Smooth muscle cell (in vitro differentiated cells): ENCODE results near the gene ITGA1. TPM values are rescaled to one million over a fixed set of nuclear protein-coding genes. Genes with fewer than 3 reads are reported as not detected.

Experiments
- DNase-seq: peaks from one replicate; lab custom pipeline; 2025; ENCODE audit not compliant: unreplicated experiment; lab: John Stamatoyannopoulos, UW
- H2AFZ ChIP-seq: fragments of 200-600 bp; sonication (generic); 2 replicates; pipeline ENCODE4 v1.6.0; 2016; ENCODE audit warnings: antibody characterized with exemption, low read depth, mild to moderate bottlenecking
- H3F3A ChIP-seq: fragments of 200-600 bp; sonication (generic); 2 replicates; pipeline ENCODE4 v1.6.0; 2017; ENCODE audit warnings: antibody characterized with exemption, low read depth
- H3K27ac ChIP-seq: fragments of 200-600 bp; sonication (generic); 2 replicates; pipeline ENCODE4 v1.5.1; 2016; ENCODE audit warnings: low read depth, mild to moderate bottlenecking
- H3K27me3 ChIP-seq: fragments of 200-600 bp; sonication (generic); 2 replicates; pipeline ENCODE4 v1.6.1; 2016; ENCODE audit warnings: low read depth, mild to moderate bottlenecking
- H3K36me3 ChIP-seq: fragments of 200-600 bp; sonication (generic); 2 replicates; pipeline ENCODE4 v1.5.1; 2016; ENCODE audit warnings: low read depth
- H3K4me1 ChIP-seq: fragments of 200-600 bp; sonication (generic); 2 replicates; pipeline ENCODE4 v1.5.1; 2016; ENCODE audit warnings: low read depth
- H3K4me2 ChIP-seq: fragments of 200-600 bp; sonication (generic); 2 replicates; pipeline ENCODE4 v1.6.0; 2016; ENCODE audit warnings: mild to moderate bottlenecking
- H3K4me3 ChIP-seq: fragments of 200-600 bp; sonication (generic); 2 replicates; pipeline ENCODE4 v1.5.1; 2016; ENCODE audit warnings: mild to moderate bottlenecking
- H3K79me2 ChIP-seq: fragments of 200-600 bp; sonication (generic); 2 replicates; pipeline ENCODE4 v1.6.0; 2016; ENCODE audit warnings: low read depth, mild to moderate bottlenecking
- H3K9ac ChIP-seq: fragments of 200-600 bp; sonication (generic); 2 replicates; pipeline ENCODE4 v1.6.0; 2016; ENCODE audit warnings: low read depth
- H3K9me3 ChIP-seq: fragments of 200-600 bp; sonication (generic); replicated peaks from 2 replicates; pipeline ENCODE4 v1.5.1; 2016; ENCODE audit warnings: low read depth
- H4K20me1 ChIP-seq: fragments of 200-600 bp; sonication (generic); 2 replicates; pipeline ENCODE4 v1.6.0; 2016; ENCODE audit warnings: low read depth
- CTCF ChIP-seq: fragments of 200-600 bp; sonication (generic); IDR thresholded peaks from 2 replicates; pipeline ENCODE4 v1.5.1; 2017; ENCODE audit warnings: borderline replicate concordance, mild to moderate bottlenecking, antibody characterized with exemption; ENCODE audit not compliant: insufficient read depth, poor library complexity, severe bottlenecking
- WGBS: methylation state at CpG from one replicate; pipeline ENCODE4 v1.1.7; 2016; ENCODE audit warnings: low lambda C conversion rate; 5-methylcytosine and 5-hydroxymethylcytosine counted together
- polyA plus RNA-seq: library from polyadenylated mRNA; unstranded; fragments of >200 nt; fragmentation: Nextera tagmentation; extraction: Ambion mirVana; gene quantifications from 2 replicates; pipeline ENCODE4 v1.2.1, GENCODE V29; 2016
- total RNA-seq: library from RNA; depleted of rRNA; stranded (reverse); fragments of >200 nt; gene quantifications from 2 replicates; pipeline ENCODE4 v1.2.3, GENCODE V29; 2014

ITGA1 gene
- total and polyA plus RNA-seq, 2 experiments from 2014 or later = 85.2 to 250 TPM

DNA sequence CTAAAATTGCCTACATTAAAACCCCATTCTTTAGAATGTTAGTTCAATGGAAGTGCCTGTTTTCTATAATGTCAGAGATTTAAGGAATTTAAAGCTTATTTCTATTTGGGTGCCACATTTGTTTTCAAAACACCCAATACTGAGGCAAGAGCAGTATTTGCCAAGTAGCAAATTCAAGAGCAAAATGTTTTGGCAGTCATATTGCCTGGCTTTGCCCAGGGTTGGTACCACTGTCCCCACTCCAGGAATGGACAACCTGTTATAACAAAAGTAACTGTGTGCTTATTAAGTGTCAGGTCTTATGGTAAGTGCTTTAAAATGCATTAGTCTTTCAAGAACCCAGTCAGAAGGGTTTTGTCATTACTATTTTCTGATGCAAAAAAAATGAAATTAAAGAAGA lies 19.3 kb downstream of the ITGA1 start:
- peak overlapping the region; percentile 44 for H3K4me2 ChIP-seq
- H3K9me3 ChIP-seq = no peaks in the 10 kb centered on the region
- H3K4me3 ChIP-seq = no peak overlapping the region
- no peaks in the 10 kb centered on the region for H3K27me3 ChIP-seq
- DNase-seq = no peak
- no peak overlapping the region for H2AFZ ChIP-seq
- H4K20me1 ChIP-seq = peaks cover 60% of the 10 kb centered on the region
- H3K27ac ChIP-seq = peak overlapping the region; percentile 94
- H3F3A ChIP-seq = peaks cover 15% of the 10 kb centered on the region
- H3K9ac ChIP-seq = no peak overlapping the region
- peaks cover 47% of the 10 kb centered on the region for H3K4me1 ChIP-seq
- H3K79me2 ChIP-seq = peaks cover 86% of the 10 kb centered on the region
- no peaks in the 10 kb centered on the region for H3K36me3 ChIP-seq
- TF ChIP-seq CTCF = no peak

DNA sequence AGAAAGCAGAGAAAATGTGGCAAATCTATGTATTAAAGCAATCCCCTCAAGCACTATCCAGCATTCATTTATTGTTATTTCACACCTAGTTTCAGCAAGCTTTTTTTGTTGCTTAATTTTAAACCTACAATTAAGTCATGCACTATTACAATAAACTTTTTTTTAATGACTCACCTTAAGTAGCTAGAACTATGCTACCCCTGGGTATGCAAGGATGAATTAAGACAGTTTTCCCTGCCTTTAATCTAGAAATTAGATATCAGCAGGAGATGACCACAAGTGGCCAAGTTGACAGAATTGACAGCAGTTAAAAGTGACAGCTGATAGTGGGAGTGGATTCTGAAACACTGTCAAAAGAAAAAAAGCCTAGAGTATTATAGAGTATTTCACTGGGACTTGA lies 20.0 kb downstream of the ITGA1 start:
- no peak for DNase-seq
- Histone ChIP-seq H3K4me1 (peaks cover 43% of the 10 kb centered on the region), H3K4me3 (no peak overlapping the region), H3K9me3 (no peaks in the 10 kb centered on the region), H4K20me1 (peaks cover 56% of the 10 kb centered on the region), H3K79me2 (peaks cover 86% of the 10 kb centered on the region), H3K9ac (peak overlapping the region; percentile 42), H3F3A (peaks cover 15% of the 10 kb centered on the region), H2AFZ (no peak overlapping the region), H3K27ac (peak overlapping the region; percentile 94), H3K27me3 (no peaks in the 10 kb centered on the region), H3K36me3 (no peaks in the 10 kb centered on the region), H3K4me2 (peak overlapping the region; percentile 44)
- no peak for TF ChIP-seq CTCF

DNA sequence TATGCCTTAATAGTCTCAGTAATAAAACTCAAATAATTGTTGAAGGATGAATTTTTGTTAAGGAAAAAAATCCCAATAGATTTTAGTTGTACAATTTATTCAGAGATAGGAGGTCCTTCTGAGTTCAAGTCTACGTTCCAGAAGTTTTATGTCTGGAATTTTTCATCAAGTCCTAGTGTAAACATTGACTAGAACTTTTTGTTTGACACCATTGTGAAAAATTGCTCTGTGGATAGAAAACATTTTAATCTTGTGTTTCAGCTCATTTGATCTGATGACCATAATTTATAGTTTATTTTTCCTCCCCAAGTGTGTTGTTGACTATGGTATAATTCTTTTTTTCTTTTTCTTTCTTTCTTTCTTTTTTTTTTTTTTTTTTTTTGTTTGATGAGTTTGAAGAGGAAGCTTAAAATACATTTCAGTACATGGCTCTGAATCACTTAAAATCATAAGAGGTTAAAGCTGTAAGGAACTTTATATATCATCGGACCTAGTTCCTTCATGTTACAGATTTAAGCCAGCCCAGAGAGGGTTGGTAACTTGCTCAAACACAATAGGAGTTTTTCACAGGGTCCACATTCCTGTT lies 20.7 kb downstream of the ITGA1 start:
- Histone ChIP-seq H2AFZ (no peak overlapping the region), H3K4me1 (peaks cover 36% of the 10 kb centered on the region), H3K9me3 (no peaks in the 10 kb centered on the region), H3K27ac (peak overlapping the region; percentile 94), H3K9ac (no peak overlapping the region), H3K4me2 (peak overlapping the region; percentile 44), H3K27me3 (no peaks in the 10 kb centered on the region), H3K36me3 (no peaks in the 10 kb centered on the region), H3K4me3 (no peak overlapping the region), H3F3A (peaks cover 15% of the 10 kb centered on the region), H3K79me2 (peaks cover 86% of the 10 kb centered on the region), H4K20me1 (peaks cover 54% of the 10 kb centered on the region)
- 59% methylated on average over 2 of the region's 2 CpGs for WGBS
- no peak for DNase-seq
- no peak for TF ChIP-seq CTCF

GRCh38 chr5:52809884-52810283 lies 22.2 kb downstream of the ITGA1 start:
- no peak for TF ChIP-seq CTCF
- Histone ChIP-seq H4K20me1 (peaks cover 39% of the 10 kb centered on the region), H3F3A (peaks cover 15% of the 10 kb centered on the region), H3K79me2 (peaks cover 86% of the 10 kb centered on the region), H3K4me1 (peaks cover 23% of the 10 kb centered on the region), H3K4me3 (no peak overlapping the region), H2AFZ (no peak overlapping the region), H3K27me3 (no peaks in the 10 kb centered on the region), H3K9ac (peak overlapping the region; percentile 29), H3K36me3 (no peaks in the 10 kb centered on the region), H3K9me3 (no peaks in the 10 kb centered on the region), H3K4me2 (peak overlapping the region; percentile 65), H3K27ac (peak overlapping the region; percentile 94)
- no peak for DNase-seq
- WGBS = 3% methylated on average over 1 of the region's 1 CpG
